Measurements from ENCODE around the gene CHL1. TPM values are rescaled to one million over a fixed set of nuclear protein-coding genes. Genes with fewer than 3 reads are reported as not detected.

CHL1 gene
- total RNA-seq, 5 donors from 2014 or later (not counting 1 experiment from before 2014, with no cell fraction given) = 0.06 to 0.46 (median 0.18) TPM; not detected in 2

GRCh38 chr3:374459-374858 is 177.9 kb downstream of the CHL1 start:
- no peak overlapping the region for H3K4me3 ChIP-seq (ENCODE audit: control insufficient read depth in 1 of 2, extremely low read depth in 1 of 2, low read length in 1 of 2)
- no peaks in the 10 kb centered on the region for H3K9me3 ChIP-seq
- DNase-seq = no peak
- no peaks in the 10 kb centered on the region for H3K36me3 Mint-ChIP-seq
- H3K27me3 ChIP-seq (replicated peaks in 1 of 2; ENCODE audit: control insufficient read depth in 2 of 2, extremely low read depth in 1 of 2, insufficient read depth in 2 of 2, low read length in 1 of 2) = no peaks in the 10 kb centered on the region
- ChIA-PET CTCF (no interaction called here), POLR2A (no interaction called here)
- no peaks in the 10 kb centered on the region for H3K27me3 Mint-ChIP-seq
- H3K4me1 ChIP-seq (ENCODE audit: control insufficient read depth in 1 of 2, extremely low read depth in 1 of 2, insufficient read depth in 2 of 2, low read length in 2 of 2) = no peaks in the 10 kb centered on the region
- no peak for ATAC-seq (replicated peaks in 1 of 4)
- peaks cover 5 to 16% (median 12%) of the 10 kb centered on the region in 3 donors for H3K9me3 Mint-ChIP-seq
- H3K4me1 Mint-ChIP-seq = no peaks in the 10 kb centered on the region
- WGBS (ENCODE audit: insufficient coverage) = no CpG with 5 or more reads among the region's 1 CpG
- no peak overlapping the region for H3K27ac ChIP-seq (ENCODE audit: low read length)
- H3K4me3 Mint-ChIP-seq = no peak overlapping the region
- no peaks in the 10 kb centered on the region for H3K36me3 ChIP-seq (ENCODE audit: control insufficient read depth in 2 of 2, extremely low read depth in 1 of 2, insufficient read depth in 1 of 2, low read length in 1 of 2)
- H3K27ac Mint-ChIP-seq = no peak overlapping the region

DNA sequence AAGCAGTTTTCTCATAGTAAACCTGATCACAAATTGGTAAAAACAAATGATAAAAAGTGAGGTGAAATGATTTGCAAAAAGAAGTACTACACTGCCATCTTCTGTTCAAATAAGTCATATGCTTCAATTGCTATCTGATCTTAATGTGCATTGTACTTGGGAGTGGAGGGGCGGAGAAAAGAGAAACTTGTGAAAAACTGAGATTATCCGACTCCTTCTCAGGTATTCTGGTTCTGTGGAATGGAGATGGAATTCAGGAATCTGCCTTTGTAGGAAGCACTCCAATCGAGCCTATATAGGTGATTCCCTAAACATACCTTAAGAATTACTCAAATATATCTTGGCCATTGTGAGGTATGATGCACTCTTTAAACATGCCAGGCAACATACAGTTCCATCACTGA is 180.6 kb downstream of the CHL1 start:
- POLR2A ChIA-PET = no interaction called here
- Histone ChIP-seq H3K4me1 (ENCODE audit: control insufficient read depth in 1 of 2, extremely low read depth in 1 of 2, insufficient read depth in 2 of 2, low read length in 2 of 2) (no peaks in the 10 kb centered on the region), H3K36me3 (ENCODE audit: control insufficient read depth in 2 of 2, extremely low read depth in 1 of 2, insufficient read depth in 1 of 2, low read length in 1 of 2) (no peaks in the 10 kb centered on the region), H3K9me3 (no peaks in the 10 kb centered on the region), H3K4me3 (ENCODE audit: control insufficient read depth in 1 of 2, extremely low read depth in 1 of 2, low read length in 1 of 2) (no peak overlapping the region), H3K27ac (ENCODE audit: low read length) (no peak overlapping the region), H3K27me3 (replicated peaks in 1 of 2; ENCODE audit: control insufficient read depth in 2 of 2, extremely low read depth in 1 of 2, insufficient read depth in 2 of 2, low read length in 1 of 2) (no peaks in the 10 kb centered on the region)
- H3K27ac Mint-ChIP-seq = no peak overlapping the region
- peaks cover 2 to 4% (median 3%) of the 10 kb centered on the region in 3 donors for H3K9me3 Mint-ChIP-seq
- no peak overlapping the region for H3K4me3 Mint-ChIP-seq
- H3K36me3 Mint-ChIP-seq = no peaks in the 10 kb centered on the region
- CTCF ChIA-PET = no interaction called here
- WGBS (ENCODE audit: insufficient coverage) = no CpG with 5 or more reads among the region's 3 CpGs
- ATAC-seq (replicated peaks in 1 of 4) (no peak), DNase-seq (no peak)
- H3K27me3 Mint-ChIP-seq = no peaks in the 10 kb centered on the region
- H3K4me1 Mint-ChIP-seq = no peaks in the 10 kb centered on the region

DNA sequence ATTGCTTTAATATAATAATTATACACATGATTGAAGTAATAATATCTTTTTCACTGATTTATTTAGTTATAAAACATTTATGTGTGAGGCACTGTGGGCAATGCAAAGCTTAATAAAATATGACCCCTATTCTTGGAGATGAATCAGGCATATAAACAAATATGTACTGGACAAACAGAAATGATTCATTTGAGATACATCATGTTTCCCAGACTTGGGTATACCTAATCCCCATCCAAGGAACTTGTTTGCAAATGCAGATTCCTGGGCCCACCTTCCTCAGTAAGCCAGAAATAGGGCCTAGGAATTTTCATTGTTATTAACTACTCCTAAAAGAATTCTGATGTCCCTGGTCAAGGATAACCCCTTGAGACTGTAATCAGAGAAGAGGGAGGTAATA is 184.2 kb downstream of the CHL1 start:
- Histone ChIP-seq H3K36me3 (ENCODE audit: control insufficient read depth in 2 of 2, extremely low read depth in 1 of 2, insufficient read depth in 1 of 2, low read length in 1 of 2) (no peaks in the 10 kb centered on the region), H3K9me3 (no peaks in the 10 kb centered on the region), H3K27me3 (replicated peaks in 1 of 2; ENCODE audit: control insufficient read depth in 2 of 2, extremely low read depth in 1 of 2, insufficient read depth in 2 of 2, low read length in 1 of 2) (no peaks in the 10 kb centered on the region), H3K4me3 (ENCODE audit: control insufficient read depth in 1 of 2, extremely low read depth in 1 of 2, low read length in 1 of 2) (no peak overlapping the region), H3K4me1 (ENCODE audit: control insufficient read depth in 1 of 2, extremely low read depth in 1 of 2, insufficient read depth in 2 of 2, low read length in 2 of 2) (no peaks in the 10 kb centered on the region), H3K27ac (ENCODE audit: low read length) (no peak overlapping the region)
- no peaks in the 10 kb centered on the region for H3K9me3 Mint-ChIP-seq
- no peaks in the 10 kb centered on the region for H3K27me3 Mint-ChIP-seq
- H3K27ac Mint-ChIP-seq = no peak overlapping the region
- no peak for ATAC-seq (replicated peaks in 1 of 4)
- ChIA-PET CTCF (no interaction called here), POLR2A (no interaction called here)
- no peak for DNase-seq
- H3K4me3 Mint-ChIP-seq = no peak overlapping the region
- H3K36me3 Mint-ChIP-seq = no peaks in the 10 kb centered on the region
- H3K4me1 Mint-ChIP-seq = no peaks in the 10 kb centered on the region

GRCh38 chr3:385151-385550 is 188.6 kb downstream of the CHL1 start:
- Mint-ChIP-seq H3K27ac (no peak overlapping the region), H3K4me3 (no peak overlapping the region), H3K9me3 (no peaks in the 10 kb centered on the region), H3K4me1 (no peaks in the 10 kb centered on the region), H3K27me3 (no peaks in the 10 kb centered on the region), H3K36me3 (no peaks in the 10 kb centered on the region)
- ChIA-PET POLR2A (no interaction called here), CTCF (no interaction called here)
- H3K36me3 ChIP-seq (ENCODE audit: control insufficient read depth in 2 of 2, extremely low read depth in 1 of 2, insufficient read depth in 1 of 2, low read length in 1 of 2) = no peaks in the 10 kb centered on the region
- ATAC-seq (replicated peaks in 1 of 4) (no peak), DNase-seq (no peak)
- H3K9me3 ChIP-seq = no peaks in the 10 kb centered on the region
- no peaks in the 10 kb centered on the region for H3K4me1 ChIP-seq (ENCODE audit: control insufficient read depth in 1 of 2, extremely low read depth in 1 of 2, insufficient read depth in 2 of 2, low read length in 2 of 2)
- no peaks in the 10 kb centered on the region for H3K27me3 ChIP-seq (replicated peaks in 1 of 2; ENCODE audit: control insufficient read depth in 2 of 2, extremely low read depth in 1 of 2, insufficient read depth in 2 of 2, low read length in 1 of 2)
- no peak overlapping the region for H3K4me3 ChIP-seq (ENCODE audit: control insufficient read depth in 1 of 2, extremely low read depth in 1 of 2, low read length in 1 of 2)
- no peak overlapping the region for H3K27ac ChIP-seq (ENCODE audit: low read length)

DNA sequence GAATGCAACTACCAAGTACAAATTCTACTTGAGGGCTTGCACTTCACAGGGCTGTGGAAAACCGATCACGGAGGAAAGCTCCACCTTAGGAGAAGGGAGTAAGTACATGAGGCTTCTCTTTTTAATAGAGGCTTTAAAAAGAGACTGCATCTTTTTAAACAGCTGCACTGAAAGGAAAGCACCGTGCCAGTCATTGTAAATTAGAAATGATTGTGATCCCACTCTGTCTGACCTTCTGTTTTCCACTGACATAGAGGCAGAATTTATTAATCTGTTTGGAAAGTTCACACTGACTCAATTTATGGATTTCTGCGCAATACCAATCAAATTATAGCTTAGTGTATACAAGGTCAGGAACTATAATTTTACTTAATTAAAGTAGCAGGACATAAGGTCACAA is 198.2 kb downstream of the CHL1 start:
- no peak for ATAC-seq (replicated peaks in 1 of 4)
- H3K27ac ChIP-seq (ENCODE audit: low read length) = no peak overlapping the region
- no peak overlapping the region for H3K4me3 ChIP-seq (ENCODE audit: control insufficient read depth in 1 of 2, extremely low read depth in 1 of 2, low read length in 1 of 2)
- H3K36me3 ChIP-seq (ENCODE audit: control insufficient read depth in 2 of 2, extremely low read depth in 1 of 2, insufficient read depth in 1 of 2, low read length in 1 of 2) = no peaks in the 10 kb centered on the region
- CTCF ChIA-PET = no interaction called here
- H3K9me3 ChIP-seq = no peaks in the 10 kb centered on the region
- no peaks in the 10 kb centered on the region for H3K27me3 Mint-ChIP-seq
- H3K9me3 Mint-ChIP-seq = peaks cover 0 to 7% (median 5%) of the 10 kb centered on the region in 3 donors
- POLR2A ChIA-PET = no interaction called here
- H3K36me3 Mint-ChIP-seq = no peaks in the 10 kb centered on the region
- no peak overlapping the region for H3K27ac Mint-ChIP-seq
- H3K4me1 ChIP-seq (ENCODE audit: control insufficient read depth in 1 of 2, extremely low read depth in 1 of 2, insufficient read depth in 2 of 2, low read length in 2 of 2) = no peaks in the 10 kb centered on the region
- 40% methylated on average over 1 of the region's 4 CpGs for WGBS (ENCODE audit: insufficient coverage)
- no peaks in the 10 kb centered on the region for H3K4me1 Mint-ChIP-seq
- H3K4me3 Mint-ChIP-seq = no peak overlapping the region
- H3K27me3 ChIP-seq (replicated peaks in 1 of 2; ENCODE audit: control insufficient read depth in 2 of 2, extremely low read depth in 1 of 2, insufficient read depth in 2 of 2, low read length in 1 of 2) = no peaks in the 10 kb centered on the region
- no peak for DNase-seq

- Histone ChIP-seq H3K4me1 (ENCODE audit: control insufficient read depth in 1 of 2, extremely low read depth in 1 of 2, insufficient read depth in 2 of 2, low read length in 2 of 2) (no peaks in the 10 kb centered on the region), H3K27ac (ENCODE audit: low read length) (no peak overlapping the region), H3K36me3 (ENCODE audit: control insufficient read depth in 2 of 2, extremely low read depth in 1 of 2, insufficient read depth in 1 of 2, low read length in 1 of 2) (no peaks in the 10 kb centered on the region), H3K9me3 (no peaks in the 10 kb centered on the region), H3K27me3 (replicated peaks in 1 of 2; ENCODE audit: control insufficient read depth in 2 of 2, extremely low read depth in 1 of 2, insufficient read depth in 2 of 2, low read length in 1 of 2) (no peaks in the 10 kb centered on the region), H3K4me3 (ENCODE audit: control insufficient read depth in 1 of 2, extremely low read depth in 1 of 2, low read length in 1 of 2) (no peak overlapping the region)
- H3K4me1 Mint-ChIP-seq = no peaks in the 10 kb centered on the region
- CTCF ChIA-PET = no interaction called here
- no peak overlapping the region for H3K27ac Mint-ChIP-seq
- H3K9me3 Mint-ChIP-seq = peaks cover 0 to 7% (median 5%) of the 10 kb centered on the region in 3 donors
- POLR2A ChIA-PET = no interaction called here
- no peaks in the 10 kb centered on the region for H3K36me3 Mint-ChIP-seq
- DNase-seq (no peak), ATAC-seq (replicated peaks in 1 of 4) (no peak)
- no peak overlapping the region for H3K4me3 Mint-ChIP-seq
- H3K27me3 Mint-ChIP-seq = no peaks in the 10 kb centered on the region
- no CpG with 5 or more reads among the region's 3 CpGs for WGBS (ENCODE audit: insufficient coverage)
These were observed 199.7 kb downstream of the CHL1 start for GRCh38 chr3:396293-396692.

DNA sequence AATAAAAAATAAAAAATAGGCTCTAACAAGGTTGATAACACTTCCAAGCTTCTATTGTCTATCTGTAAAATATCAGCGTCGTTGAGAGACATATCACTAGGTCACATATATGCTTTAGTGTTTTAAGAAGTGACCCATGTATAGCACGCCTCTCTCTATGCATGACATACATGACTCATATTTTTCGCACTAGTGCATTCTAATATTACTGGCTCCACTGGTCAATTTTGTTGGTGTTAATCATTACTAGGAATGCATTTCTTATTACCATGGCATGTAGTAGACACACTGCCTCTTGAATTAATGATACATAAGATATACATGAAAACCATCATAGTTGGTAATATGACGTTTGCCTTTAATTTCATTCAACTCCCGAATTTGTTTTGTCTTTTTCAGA is 203.1 kb downstream of the CHL1 start:
- Histone ChIP-seq H3K4me3 (ENCODE audit: control insufficient read depth in 1 of 2, extremely low read depth in 1 of 2, low read length in 1 of 2) (no peak overlapping the region), H3K27me3 (replicated peaks in 1 of 2; ENCODE audit: control insufficient read depth in 2 of 2, extremely low read depth in 1 of 2, insufficient read depth in 2 of 2, low read length in 1 of 2) (no peaks in the 10 kb centered on the region), H3K4me1 (ENCODE audit: control insufficient read depth in 1 of 2, extremely low read depth in 1 of 2, insufficient read depth in 2 of 2, low read length in 2 of 2) (no peaks in the 10 kb centered on the region), H3K27ac (ENCODE audit: low read length) (no peak overlapping the region), H3K36me3 (ENCODE audit: control insufficient read depth in 2 of 2, extremely low read depth in 1 of 2, insufficient read depth in 1 of 2, low read length in 1 of 2) (no peaks in the 10 kb centered on the region), H3K9me3 (no peaks in the 10 kb centered on the region)
- H3K36me3 Mint-ChIP-seq = no peaks in the 10 kb centered on the region
- no peaks in the 10 kb centered on the region for H3K4me1 Mint-ChIP-seq
- no peak overlapping the region for H3K4me3 Mint-ChIP-seq
- no peaks in the 10 kb centered on the region for H3K27me3 Mint-ChIP-seq
- no peak overlapping the region for H3K27ac Mint-ChIP-seq
- ChIA-PET POLR2A (no interaction called here), CTCF (no interaction called here)
- DNase-seq (no peak), ATAC-seq (replicated peaks in 1 of 4) (no peak)
- WGBS (ENCODE audit: insufficient coverage) = no CpG with 5 or more reads among the region's 6 CpGs
- H3K9me3 Mint-ChIP-seq = peaks cover 2 to 8% (median 5%) of the 10 kb centered on the region in 3 donors
